ENCODE measurements around the gene PKMYT1. TPM values are rescaled to one million over a fixed set of nuclear protein-coding genes. Genes with fewer than 3 reads are reported as not detected.

PKMYT1 gene
- total RNA-seq, 2 experiments from 2014 or later, result 118 to 124 TPM

DNA sequence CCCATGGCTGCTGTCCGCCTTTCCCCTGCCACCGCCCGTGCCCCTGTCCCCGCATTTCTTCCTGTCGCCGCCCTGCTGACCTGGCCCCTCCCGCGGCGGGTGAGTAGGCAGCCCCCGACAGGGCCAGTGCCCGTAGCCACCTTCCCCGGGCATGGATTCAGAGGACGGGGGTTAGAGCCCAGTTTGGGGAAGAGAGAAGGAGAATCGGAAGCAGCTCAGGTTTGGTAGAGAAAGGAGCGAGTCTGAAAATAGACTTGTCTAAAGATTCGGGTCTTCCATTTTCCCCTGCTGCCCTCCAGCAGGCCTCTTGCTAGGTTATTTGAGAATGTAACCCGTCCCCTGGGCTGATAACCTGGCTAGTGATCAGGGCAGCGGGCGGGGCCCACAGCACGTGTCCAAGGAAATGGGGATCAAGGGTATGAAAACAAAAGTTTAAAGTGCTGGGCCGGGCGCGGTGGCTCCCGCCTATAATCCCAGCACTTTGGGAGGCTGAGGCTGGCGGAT is 24.6 kb upstream of the PKMYT1 start:
- H3K4me1 Mint-ChIP-seq, result peaks cover 38% of the 10 kb centered on the region
- H3K36me3 Mint-ChIP-seq (ENCODE audit: low read depth), result no peaks in the 10 kb centered on the region
- DNase-seq, result no peak
- H3K9me3 Mint-ChIP-seq, result no peaks in the 10 kb centered on the region
- peak overlapping the region; percentile 74 for H3K4me3 Mint-ChIP-seq
- peaks cover 16% of the 10 kb centered on the region for H3K27me3 Mint-ChIP-seq
- H3K27ac Mint-ChIP-seq, result no peak overlapping the region
- ChIA-PET CTCF (interaction anchor here (1.1 to 10.3 kb wide), 5 partner anchors 24 to 130 kb away, joined by 5 to 209 read pairs (median 9); partner anchors contain the start of genes PKMYT1 and ZNF213), POLR2A (interaction anchor here (0.7 to 5.4 kb wide), 4 partner anchors 17 to 70 kb away, joined by 3 to 52 read pairs (median 12); partner anchors contain the start of genes PKMYT1 and TNFRSF12A)

GRCh38 chr16:3004319-3004718 is 24.1 kb upstream of the PKMYT1 start:
- H3K9me3 Mint-ChIP-seq, result no peaks in the 10 kb centered on the region
- peaks cover 16% of the 10 kb centered on the region for H3K27me3 Mint-ChIP-seq
- ChIA-PET POLR2A (interaction anchor here (0.9 to 5.4 kb wide), 7 partner anchors 17 to 71 kb away, joined by 3 to 52 read pairs (median 4); partner anchors contain the start of genes PKMYT1 and TNFRSF12A), CTCF (interaction anchor here (0.6 to 10.3 kb wide), 21 partner anchors 9 to 167 kb away, joined by 3 to 209 read pairs (median 5); partner anchors contain the start of genes CLDN6, FLYWCH2, HCFC1R1 and PKMYT1)
- DNase-seq, result no peak
- H3K4me1 Mint-ChIP-seq, result peaks cover 38% of the 10 kb centered on the region
- H3K4me3 Mint-ChIP-seq, result no peak overlapping the region
- no peak overlapping the region for H3K27ac Mint-ChIP-seq
- no peaks in the 10 kb centered on the region for H3K36me3 Mint-ChIP-seq (ENCODE audit: low read depth)

GRCh38 chr16:3003582-3004270 is 23.5 kb upstream of the PKMYT1 start:
- DNase-seq, result peak; percentile 98
- Mint-ChIP-seq H3K4me1 (peaks cover 33% of the 10 kb centered on the region), H3K4me3 (peak overlapping the region; percentile 72), H3K9me3 (no peaks in the 10 kb centered on the region), H3K36me3 (ENCODE audit: low read depth) (no peaks in the 10 kb centered on the region), H3K27me3 (peaks cover 18% of the 10 kb centered on the region), H3K27ac (peak overlapping the region; percentile 16)
- POLR2A ChIA-PET, result interaction anchor here (0.9 to 5.4 kb wide), 8 partner anchors 18 to 71 kb away, joined by 3 to 52 read pairs (median 4); partner anchors contain the start of genes PKMYT1 and TNFRSF12A
- CTCF ChIA-PET, result interaction anchor here (0.6 to 10.3 kb wide), 22 partner anchors 8 to 168 kb away, joined by 3 to 209 read pairs (median 4); partner anchors contain the start of genes CLDN6, FLYWCH2, HCFC1R1 and PKMYT1

GRCh38 chr16:3001316-3001715 is 21.1 kb upstream of the PKMYT1 start:
- H3K9me3 Mint-ChIP-seq, result no peaks in the 10 kb centered on the region
- H3K27me3 Mint-ChIP-seq, result peaks cover 10% of the 10 kb centered on the region
- ChIA-PET CTCF (interaction anchor here (4.0 to 10.3 kb wide), 2 partner anchors 20 to 30 kb away, joined by 72 to 209 read pairs; partner anchors contain the start of genes CLDN6, HCFC1R1, THOC6 and TNFRSF12A), POLR2A (interaction anchor here (2.8 kb wide), 1 partner anchor 21 kb away, joined by 12 read pairs; the partner anchor contains the start of gene PKMYT1)
- no peak overlapping the region for H3K27ac Mint-ChIP-seq
- H3K4me1 Mint-ChIP-seq, result peaks cover 11% of the 10 kb centered on the region
- DNase-seq, result no peak
- no peaks in the 10 kb centered on the region for H3K36me3 Mint-ChIP-seq (ENCODE audit: low read depth)
- no peak overlapping the region for H3K4me3 Mint-ChIP-seq

DNA sequence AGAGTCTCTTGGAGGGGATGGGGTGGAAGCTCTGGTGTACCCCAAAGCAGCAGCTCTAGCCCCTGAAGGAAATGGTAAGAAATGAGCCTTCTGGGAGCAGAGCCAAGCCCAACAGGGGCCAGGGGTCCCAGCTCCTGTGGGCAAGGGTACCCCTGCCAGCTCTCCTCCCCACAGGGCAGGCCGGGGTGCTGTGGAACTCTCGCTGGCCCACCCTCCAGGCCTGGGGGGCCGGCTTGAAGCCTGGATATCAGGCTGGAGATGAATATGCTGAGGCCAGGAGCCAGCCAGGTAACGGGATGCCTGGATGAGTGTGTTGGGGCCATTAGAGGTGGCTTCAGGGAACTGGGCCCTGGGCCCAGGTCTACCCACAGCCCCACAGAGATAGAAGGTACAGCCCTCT is 20.3 kb upstream of the PKMYT1 start:
- ChIA-PET CTCF (interaction anchor here (0.6 to 10.3 kb wide), 3 partner anchors 18 to 31 kb away, joined by 3 to 209 read pairs (median 72); partner anchors contain the start of genes CLDN6, HCFC1R1, THOC6 and TNFRSF12A), POLR2A (interaction anchor here (2.8 kb wide), 1 partner anchor 20 kb away, joined by 12 read pairs; the partner anchor contains the start of gene PKMYT1)
- DNase-seq, result no peak
- H3K4me1 Mint-ChIP-seq, result peaks cover 11% of the 10 kb centered on the region
- no peak overlapping the region for H3K4me3 Mint-ChIP-seq
- no peak overlapping the region for H3K27ac Mint-ChIP-seq
- H3K9me3 Mint-ChIP-seq, result no peaks in the 10 kb centered on the region
- no peaks in the 10 kb centered on the region for H3K36me3 Mint-ChIP-seq (ENCODE audit: low read depth)
- peaks cover 10% of the 10 kb centered on the region for H3K27me3 Mint-ChIP-seq

- Mint-ChIP-seq H3K27me3 (peaks cover 9% of the 10 kb centered on the region), H3K27ac (no peak overlapping the region), H3K9me3 (no peaks in the 10 kb centered on the region), H3K4me3 (no peak overlapping the region), H3K4me1 (peaks cover 9% of the 10 kb centered on the region), H3K36me3 (ENCODE audit: low read depth) (no peaks in the 10 kb centered on the region)
- ChIA-PET CTCF (interaction anchor here (10.3 kb wide), 1 partner anchor 31 kb away, joined by 209 read pairs; no protein-coding TSS in a partner anchor), POLR2A (interaction anchor here (2.8 kb wide), 1 partner anchor 20 kb away, joined by 12 read pairs; the partner anchor contains the start of gene PKMYT1)
- DNase-seq, result no peak
Measured at GRCh38 chr16:2999929-3000328, 19.7 kb upstream of the PKMYT1 start.

DNA sequence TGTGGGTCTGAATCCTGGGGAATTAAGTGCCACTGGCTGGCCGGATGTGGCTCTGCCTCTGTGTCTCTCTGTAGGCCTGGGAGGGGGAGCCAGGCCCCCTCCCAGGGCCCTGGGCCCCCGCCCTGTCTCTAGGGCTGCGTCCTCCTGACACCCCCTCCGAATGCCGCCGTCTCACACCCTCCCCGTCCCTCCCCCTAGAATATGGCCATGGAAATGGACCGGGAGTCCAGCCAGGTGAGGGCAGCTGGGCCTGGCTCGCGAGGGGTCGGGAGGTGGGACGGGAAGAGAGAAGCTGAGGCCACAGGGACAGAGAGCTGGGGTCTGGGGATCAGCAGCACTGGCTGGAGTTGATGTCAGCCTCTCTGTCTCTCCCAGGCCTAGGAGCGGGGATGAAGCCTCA is 16.1 kb upstream of the PKMYT1 start:
- DNase-seq, result no peak
- no peaks in the 10 kb centered on the region for H3K36me3 Mint-ChIP-seq (ENCODE audit: low read depth)
- no peaks in the 10 kb centered on the region for H3K4me1 Mint-ChIP-seq
- H3K27me3 Mint-ChIP-seq, result peaks cover 7% of the 10 kb centered on the region
- POLR2A ChIA-PET, result no interaction called here
- H3K4me3 Mint-ChIP-seq, result no peak overlapping the region
- no peak overlapping the region for H3K27ac Mint-ChIP-seq
- no peaks in the 10 kb centered on the region for H3K9me3 Mint-ChIP-seq
- CTCF ChIA-PET, result interaction anchor here (1.3 kb wide), 1 partner anchor 32 kb away, joined by 4 read pairs; no protein-coding TSS in a partner anchor

- ChIA-PET CTCF (interaction anchor here (1.0 kb wide), 1 partner anchor 11 kb away, joined by 3 read pairs; no protein-coding TSS in a partner anchor), POLR2A (interaction anchor here (0.9 to 1.7 kb wide), 2 partner anchors 12 to 23 kb away, joined by 3 to 4 read pairs; no protein-coding TSS in a partner anchor)
- DNase-seq, result no peak
- H3K4me1 Mint-ChIP-seq, result no peaks in the 10 kb centered on the region
- no peak overlapping the region for H3K4me3 Mint-ChIP-seq
- H3K27ac Mint-ChIP-seq, result no peak overlapping the region
- H3K27me3 Mint-ChIP-seq, result peaks cover 5% of the 10 kb centered on the region
- H3K9me3 Mint-ChIP-seq, result no peaks in the 10 kb centered on the region
- no peaks in the 10 kb centered on the region for H3K36me3 Mint-ChIP-seq (ENCODE audit: low read depth)
Measured at GRCh38 chr16:2992383-2993081, 12.3 kb upstream of the PKMYT1 start.

- no peak overlapping the region for H3K27ac Mint-ChIP-seq
- no peaks in the 10 kb centered on the region for H3K9me3 Mint-ChIP-seq
- CTCF ChIA-PET, result interaction anchor here (1.0 to 1.3 kb wide), 2 partner anchors 12 to 40 kb away, joined by 3 read pairs; no protein-coding TSS in a partner anchor
- H3K27me3 Mint-ChIP-seq, result peaks cover 5% of the 10 kb centered on the region
- H3K4me1 Mint-ChIP-seq, result no peaks in the 10 kb centered on the region
- DNase-seq, result no peak
- no peak overlapping the region for H3K4me3 Mint-ChIP-seq
- POLR2A ChIA-PET, result interaction anchor here (0.9 to 1.7 kb wide), 3 partner anchors 11 to 22 kb away, joined by 3 to 6 read pairs (median 4); partner anchors contain the start of gene PKMYT1
- no peaks in the 10 kb centered on the region for H3K36me3 Mint-ChIP-seq (ENCODE audit: low read depth)
Measured at GRCh38 chr16:2991566-2992261, 11.5 kb upstream of the PKMYT1 start.

DNA sequence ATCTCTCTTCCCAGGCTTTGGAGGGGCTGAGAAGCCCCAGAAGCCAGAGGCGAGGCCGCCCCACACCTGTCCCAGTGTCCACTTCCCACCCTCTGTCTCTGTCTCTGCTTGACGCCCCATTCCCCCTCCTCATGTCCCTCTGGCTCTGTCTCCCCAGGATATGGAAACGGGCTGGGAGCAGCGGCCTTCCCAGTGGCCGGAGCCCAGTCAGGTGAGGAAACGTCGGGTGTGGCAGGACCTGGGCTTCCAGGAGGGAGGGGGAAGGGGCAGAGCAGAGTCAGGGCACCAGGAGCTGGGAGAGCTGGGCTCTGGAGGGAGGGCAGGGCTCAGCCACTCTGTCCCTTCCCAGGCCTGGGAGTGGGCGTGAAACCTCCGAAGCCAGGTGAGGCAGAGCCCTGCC is 10.6 kb upstream of the PKMYT1 start:
- Mint-ChIP-seq H3K36me3 (ENCODE audit: low read depth) (no peaks in the 10 kb centered on the region), H3K4me3 (no peak overlapping the region), H3K27me3 (peaks cover 7% of the 10 kb centered on the region), H3K4me1 (no peaks in the 10 kb centered on the region), H3K27ac (no peak overlapping the region), H3K9me3 (no peaks in the 10 kb centered on the region)
- no peak for DNase-seq
- ChIA-PET CTCF (interaction anchor here (1.3 kb wide), 1 partner anchor 41 kb away, joined by 3 read pairs; no protein-coding TSS in a partner anchor), POLR2A (interaction anchor here (1.7 kb wide), 2 partner anchors 10 to 21 kb away, joined by 4 to 6 read pairs; partner anchors contain the start of gene PKMYT1)

DNA sequence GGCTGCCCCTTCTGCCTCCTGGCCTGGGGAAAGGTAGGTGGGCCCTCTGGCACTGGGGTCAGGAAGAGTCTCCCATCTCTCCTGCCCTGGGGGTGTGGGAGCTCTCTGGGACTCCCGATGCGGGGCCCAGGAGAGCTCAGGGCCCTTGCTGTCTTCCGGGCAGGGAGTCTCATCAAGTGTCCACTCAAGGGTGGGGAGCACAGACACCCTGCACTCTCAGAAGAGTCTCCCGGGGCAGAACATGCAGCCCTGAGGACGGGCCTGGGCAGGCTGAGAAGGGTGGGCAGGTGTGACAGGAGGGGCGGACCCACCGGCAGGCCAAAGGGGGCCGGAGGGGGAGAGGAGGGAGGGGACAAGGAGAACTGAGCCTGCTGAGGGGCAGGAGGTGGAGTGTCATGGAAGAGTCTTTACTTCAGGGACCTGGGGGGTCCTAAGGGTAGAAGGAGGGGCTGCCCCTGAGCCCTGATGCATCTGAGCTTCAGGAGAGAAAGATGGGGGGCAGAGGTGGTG is 8.4 kb upstream of the PKMYT1 start:
- Mint-ChIP-seq H3K9me3 (no peaks in the 10 kb centered on the region), H3K27me3 (peaks cover 10% of the 10 kb centered on the region), H3K4me1 (peaks cover 6% of the 10 kb centered on the region), H3K27ac (no peak overlapping the region), H3K4me3 (no peak overlapping the region), H3K36me3 (ENCODE audit: low read depth) (no peaks in the 10 kb centered on the region)
- ChIA-PET POLR2A (interaction anchor here (1.1 to 1.9 kb wide), 2 partner anchors 8 to 16 kb away, joined by 4 to 7 read pairs; partner anchors contain the start of gene PKMYT1), CTCF (no interaction called here)
- DNase-seq, result no peak

Measured in activated CD4-positive, alpha-beta memory T cell treated with anti-CD3 and anti-CD28 coated beads, Interleukin-2, amount 10 ng/mL, durations not matched to agents 7 days and 5 days (primary cell).